PC-3 (cell line): ENCODE data around the gene GTF3C5. TPM values are rescaled to one million over a fixed set of nuclear protein-coding genes. Genes with fewer than 3 reads are reported as not detected.

Experiments used
- ATAC-seq: fragments of 200-7000 bp; cut with Tn5 transposase; 2 replicates; pipeline ENCODE4 v1.9.1; 2020; ENCODE audit warnings: mild to moderate bottlenecking, moderate library complexity
- BruUV-seq: library from RNA; stranded (reverse); fragments of 400-500 nt; replicated peaks from 2 replicates; lab custom pipeline; 2021; lab: Mats Ljungman, UMichigan
- CTCF ChIA-PET: fragments of 300-600 bp; sonication (Branson Sonifier 250); formaldehyde crosslinking; loops from one replicate; lab custom pipeline; 2022; ENCODE audit warnings: antibody characterized with exemption; lab: Charles Lee
- POLR2A ChIA-PET: fragments of 300-600 bp; sonication (Branson Sonifier 250); formaldehyde crosslinking; loops from one replicate; lab custom pipeline; 2022; ENCODE audit warnings: antibody characterized with exemption; ENCODE audit not compliant: unreplicated experiment; lab: Charles Lee
- DNase-seq: peaks from one replicate; pipeline ENCODE4 v3.0.0-alpha.2; 2015
- H2AFZ ChIP-seq: fragments of 300-600 bp; sonication (generic); 2 replicates; pipeline ENCODE4 v1.6.0; 2016; ENCODE audit warnings: antibody characterized with exemption, low read length
- H3F3A ChIP-seq: fragments of 300-600 bp; sonication (generic); one replicate; pipeline ENCODE4 v1.6.0; 2017; ENCODE audit warnings: antibody characterized with exemption, low read length, control low read depth, mild to moderate bottlenecking; ENCODE audit not compliant: unreplicated experiment
- H3K27ac ChIP-seq: fragments of 300-600 bp; sonication (generic); 2 replicates; pipeline ENCODE4 v1.5.1; 2016; ENCODE audit warnings: mild to moderate bottlenecking, low read length
- H3K27me3 ChIP-seq: fragments of 300-600 bp; sonication (generic); 2 replicates; pipeline ENCODE4 v1.6.1; 2016; ENCODE audit warnings: low read length, mixed read lengths
- H3K36me3 ChIP-seq: fragments of 300-600 bp; sonication (generic); 2 replicates; pipeline ENCODE4 v1.6.1; 2016; ENCODE audit warnings: low read depth, mixed run types, low read length, mixed read lengths
- H3K4me1 ChIP-seq: fragments of 300-600 bp; sonication (generic); 2 replicates; pipeline ENCODE4 v1.5.1; 2016; ENCODE audit warnings: low read length; ENCODE audit not compliant: insufficient read depth
- H3K4me2 ChIP-seq: fragments of 300-600 bp; sonication (generic); 2 replicates; pipeline ENCODE4 v1.6.0; 2016; ENCODE audit warnings: low read length
- H3K4me3 ChIP-seq: fragments of 300-600 bp; sonication (generic); 2 replicates; pipeline ENCODE4 v1.5.1; 2016; ENCODE audit warnings: mild to moderate bottlenecking, low read length, mixed read lengths
- H3K79me2 ChIP-seq: fragments of 300-600 bp; sonication (generic); 2 replicates; pipeline ENCODE4 v1.6.1; 2017; ENCODE audit warnings: low read length, mixed read lengths
- H3K9ac ChIP-seq: fragments of 300-600 bp; sonication (generic); 2 replicates; pipeline ENCODE4 v1.6.0; 2016; ENCODE audit warnings: mild to moderate bottlenecking, low read length
- H3K9me2 ChIP-seq: fragments of 300-600 bp; sonication (generic); replicated peaks from 2 replicates; pipeline ENCODE4 v1.6.1; 2016; ENCODE audit warnings: mixed run types, low read length, mixed read lengths
- H3K9me3 ChIP-seq: fragments of 300-600 bp; sonication (generic); 2 replicates; pipeline ENCODE4 v1.6.1; 2016; ENCODE audit warnings: low read length, mixed read lengths
- H4K20me1 ChIP-seq: fragments of 300-600 bp; sonication (generic); 2 replicates; pipeline ENCODE4 v1.6.1; 2016; ENCODE audit warnings: low read length, mixed read lengths
- EZH2 ChIP-seq: fragments of 300-600 bp; sonication (generic); IDR thresholded peaks from one replicate; pipeline ENCODE4 v1.6.1; 2017; ENCODE audit warnings: antibody characterized with exemption, mild to moderate bottlenecking, low read length; ENCODE audit not compliant: unreplicated experiment
- EZH2phosphoT487 ChIP-seq: fragments of 300-600 bp; sonication (generic); IDR thresholded peaks from 2 replicates; pipeline ENCODE4 v1.6.1; 2018; ENCODE audit warnings: mild to moderate bottlenecking, antibody characterized with exemption, low read length, borderline replicate concordance
- intact Hi-C: fragments of 100-400 bp; cut with micrococcal nuclease; formaldehyde crosslinking; loops from 2 replicates; pipeline ENCODE4 v1.9.0; 2023
- total RNA-seq: library from RNA; depleted of rRNA; stranded (reverse); fragments of >200 nt; gene quantifications from 2 replicates; pipeline ENCODE4 v1.2.3, GENCODE V29; 2014
- TF ChIP-seq, protein P1 (sequence below): fragments of 300-600 bp; sonication (generic); conservative IDR thresholded peaks from 2 replicates; pipeline ENCODE4 v1.5.1; 2017; ENCODE audit warnings: antibody characterized with exemption, low read depth, mild to moderate bottlenecking, low read length

Gene GTF3C5
- total RNA-seq, 1 experiment from 2014 or later, result 78.5 TPM

DNA sequence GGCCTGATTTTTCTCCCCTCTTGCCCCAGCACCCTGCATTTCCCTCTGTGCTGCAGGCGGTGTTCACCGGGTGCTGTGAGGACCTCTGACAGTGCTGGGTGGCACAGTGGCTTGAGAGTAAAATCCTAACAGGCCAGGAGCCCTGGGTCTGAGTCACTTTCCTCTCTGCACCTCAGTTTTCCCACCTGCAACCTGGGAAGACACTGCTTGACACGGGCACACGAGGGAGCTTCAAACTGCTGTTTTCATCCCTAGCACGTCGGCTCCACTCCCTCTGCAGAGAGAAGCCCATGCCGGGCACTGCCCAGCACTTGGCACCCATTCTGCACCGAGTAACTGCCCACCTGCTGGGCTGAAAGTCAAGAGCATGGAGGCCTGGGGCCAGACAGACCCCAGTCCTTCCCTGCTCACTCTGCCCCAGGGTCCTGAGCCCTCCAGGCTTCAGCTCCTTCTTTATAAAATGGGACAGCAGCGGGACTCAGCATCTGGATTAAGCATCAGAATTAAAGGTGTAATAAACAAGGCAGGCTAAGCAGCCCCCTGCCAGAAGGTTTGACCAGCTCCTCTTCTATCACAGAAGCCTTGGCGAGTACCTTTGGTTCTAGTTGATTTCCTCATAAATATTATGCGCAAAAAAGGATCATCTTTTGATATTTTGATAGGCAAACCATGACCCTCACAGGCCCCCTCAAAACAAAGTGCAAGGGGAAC lies 47.2 kb upstream of the GTF3C5 start:
- Histone ChIP-seq H3K9me3 (no peaks in the 10 kb centered on the region), H3K4me2 (no peak overlapping the region), H3K4me1 (no peaks in the 10 kb centered on the region), H3K79me2 (no peaks in the 10 kb centered on the region), H3K27me3 (peaks cover 11% of the 10 kb centered on the region), H3K4me3 (no peak overlapping the region), H3F3A (no peaks in the 10 kb centered on the region), H3K27ac (no peak overlapping the region), H4K20me1 (no peaks in the 10 kb centered on the region), H3K36me3 (no peaks in the 10 kb centered on the region), H3K9ac (no peak overlapping the region), H2AFZ (no peak overlapping the region), H3K9me2 (no peaks in the 10 kb centered on the region)
- BruUV-seq, result no TSS peak
- CTCF ChIA-PET, result no interaction called here
- TF ChIP-seq, protein P1, sequence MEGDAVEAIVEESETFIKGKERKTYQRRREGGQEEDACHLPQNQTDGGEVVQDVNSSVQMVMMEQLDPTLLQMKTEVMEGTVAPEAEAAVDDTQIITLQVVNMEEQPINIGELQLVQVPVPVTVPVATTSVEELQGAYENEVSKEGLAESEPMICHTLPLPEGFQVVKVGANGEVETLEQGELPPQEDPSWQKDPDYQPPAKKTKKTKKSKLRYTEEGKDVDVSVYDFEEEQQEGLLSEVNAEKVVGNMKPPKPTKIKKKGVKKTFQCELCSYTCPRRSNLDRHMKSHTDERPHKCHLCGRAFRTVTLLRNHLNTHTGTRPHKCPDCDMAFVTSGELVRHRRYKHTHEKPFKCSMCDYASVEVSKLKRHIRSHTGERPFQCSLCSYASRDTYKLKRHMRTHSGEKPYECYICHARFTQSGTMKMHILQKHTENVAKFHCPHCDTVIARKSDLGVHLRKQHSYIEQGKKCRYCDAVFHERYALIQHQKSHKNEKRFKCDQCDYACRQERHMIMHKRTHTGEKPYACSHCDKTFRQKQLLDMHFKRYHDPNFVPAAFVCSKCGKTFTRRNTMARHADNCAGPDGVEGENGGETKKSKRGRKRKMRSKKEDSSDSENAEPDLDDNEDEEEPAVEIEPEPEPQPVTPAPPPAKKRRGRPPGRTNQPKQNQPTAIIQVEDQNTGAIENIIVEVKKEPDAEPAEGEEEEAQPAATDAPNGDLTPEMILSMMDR, result no peak
- TF ChIP-seq EZH2 (no peak), EZH2phosphoT487 (no peak)
- POLR2A ChIA-PET, result no interaction called here
- DNase-seq (no peak), ATAC-seq (no peak)
- intact Hi-C loops, result no loop called here

DNA sequence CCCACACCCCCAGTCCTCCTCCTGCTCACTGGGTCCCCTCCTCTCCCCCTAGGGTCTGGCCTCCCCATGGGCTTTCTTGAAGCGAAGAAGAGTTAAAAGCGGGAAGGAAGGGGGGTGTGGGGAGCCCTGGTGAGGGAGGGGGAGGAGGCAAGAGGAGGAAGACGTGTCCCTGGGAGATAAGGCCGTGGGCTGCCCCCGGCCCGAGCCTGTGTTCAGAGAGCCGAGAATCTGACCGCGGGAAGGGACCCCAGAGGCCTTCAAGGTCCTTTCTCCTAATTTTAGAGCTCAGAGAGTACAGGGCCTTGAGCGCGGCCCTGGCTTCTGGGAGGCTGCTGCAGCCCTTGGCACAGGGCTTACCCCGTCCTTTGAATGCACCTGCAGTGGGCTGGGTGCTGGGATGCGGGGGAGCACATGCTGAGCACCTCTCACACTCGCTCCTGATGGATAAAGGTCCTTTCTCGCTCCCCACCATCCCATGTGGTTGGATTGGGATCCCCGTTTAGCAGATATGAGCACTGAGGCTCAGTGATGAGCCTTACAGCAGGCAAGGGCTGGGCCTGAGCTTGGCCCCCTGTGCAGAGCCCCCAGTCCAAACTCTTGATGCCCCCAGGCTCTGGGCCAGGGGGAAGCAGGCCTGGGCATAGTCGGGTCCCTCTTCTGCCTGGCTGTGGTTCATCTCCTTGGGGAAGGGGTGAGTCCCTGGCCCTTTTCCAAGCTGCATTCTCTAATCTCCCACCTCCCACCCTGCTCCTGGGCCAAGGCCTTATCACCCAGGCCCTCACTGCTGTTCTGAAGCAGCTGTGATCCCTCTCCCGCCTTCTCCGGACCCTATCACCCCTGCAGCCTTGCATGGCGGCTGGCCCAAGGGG lies 46.4 kb upstream of the GTF3C5 start:
- H3K9ac ChIP-seq, result no peak overlapping the region
- BruUV-seq, result no TSS peak
- DNase-seq (no peak), ATAC-seq (no peak)
- H3K27me3 ChIP-seq, result peaks cover 6% of the 10 kb centered on the region
- H3K36me3 ChIP-seq, result no peaks in the 10 kb centered on the region
- intact Hi-C loops, result no loop called here
- no peaks in the 10 kb centered on the region for H3F3A ChIP-seq
- TF ChIP-seq EZH2 (no peak), EZH2phosphoT487 (no peak)
- TF ChIP-seq, protein P1, result no peak
- H3K4me2 ChIP-seq, result no peak overlapping the region
- H3K79me2 ChIP-seq, result no peaks in the 10 kb centered on the region
- H3K4me1 ChIP-seq, result no peaks in the 10 kb centered on the region
- H2AFZ ChIP-seq, result no peak overlapping the region
- H4K20me1 ChIP-seq, result no peaks in the 10 kb centered on the region
- POLR2A ChIA-PET, result no interaction called here
- H3K4me3 ChIP-seq, result no peak overlapping the region
- CTCF ChIA-PET, result no interaction called here
- H3K9me3 ChIP-seq, result no peaks in the 10 kb centered on the region
- H3K9me2 ChIP-seq, result no peaks in the 10 kb centered on the region
- no peak overlapping the region for H3K27ac ChIP-seq

DNA sequence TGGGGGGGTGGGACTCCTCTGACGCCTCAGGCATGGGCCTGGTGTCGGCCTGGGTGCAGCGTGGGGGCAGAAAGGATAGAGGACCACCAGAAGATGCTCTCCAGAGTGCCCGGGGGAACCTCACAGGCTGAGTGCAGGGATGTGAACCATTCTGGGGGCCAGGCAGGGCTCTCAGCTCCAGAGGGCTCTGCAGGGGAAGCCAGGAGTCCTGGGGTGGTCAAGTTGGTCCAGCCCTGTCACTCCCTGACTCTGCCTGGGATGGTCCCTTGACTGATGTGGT lies 45.8 kb upstream of the GTF3C5 start:
- Histone ChIP-seq H3F3A (no peaks in the 10 kb centered on the region), H3K4me1 (no peaks in the 10 kb centered on the region), H3K79me2 (no peaks in the 10 kb centered on the region), H3K9me3 (no peaks in the 10 kb centered on the region), H3K27ac (no peak overlapping the region), H2AFZ (no peak overlapping the region), H3K27me3 (no peaks in the 10 kb centered on the region), H3K4me2 (no peak overlapping the region), H3K36me3 (no peaks in the 10 kb centered on the region), H3K9ac (no peak overlapping the region), H4K20me1 (no peaks in the 10 kb centered on the region), H3K4me3 (no peak overlapping the region), H3K9me2 (no peaks in the 10 kb centered on the region)
- DNase-seq, result no peak
- intact Hi-C loops, result no loop called here
- CTCF ChIA-PET, result no interaction called here
- BruUV-seq, result no TSS peak
- POLR2A ChIA-PET, result no interaction called here
- TF ChIP-seq, protein P1, result no peak
- TF ChIP-seq EZH2phosphoT487 (no peak), EZH2 (no peak)
- no peak for ATAC-seq
